ENCODE measurements around the gene OR2V2.

DNA sequence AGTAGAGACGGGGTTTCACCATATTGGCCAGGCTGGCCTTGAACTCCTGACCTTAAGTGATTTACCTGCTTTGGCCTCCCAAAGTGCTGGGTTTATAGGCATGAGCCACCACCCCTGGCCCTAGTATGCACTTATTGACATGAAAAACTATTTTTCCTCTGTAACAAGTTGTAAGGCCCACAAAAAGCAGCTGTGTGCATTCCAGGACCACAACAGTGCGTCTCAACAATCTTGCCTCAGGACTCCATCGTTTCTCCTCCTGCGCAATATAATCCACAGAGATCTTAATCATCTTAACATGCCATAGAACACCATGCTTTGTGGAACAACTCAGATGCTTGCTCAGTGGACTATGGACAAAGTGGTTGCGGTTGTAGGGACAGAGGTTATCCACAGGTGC lies 26.6 kb upstream of the OR2V2 start:
- TF ChIP-seq EZH2phosphoT487 (IDR thresholded peaks at IDR 0.05; ENCODE audit: low read depth) = no peak
- TF ChIP-seq, protein P1, sequence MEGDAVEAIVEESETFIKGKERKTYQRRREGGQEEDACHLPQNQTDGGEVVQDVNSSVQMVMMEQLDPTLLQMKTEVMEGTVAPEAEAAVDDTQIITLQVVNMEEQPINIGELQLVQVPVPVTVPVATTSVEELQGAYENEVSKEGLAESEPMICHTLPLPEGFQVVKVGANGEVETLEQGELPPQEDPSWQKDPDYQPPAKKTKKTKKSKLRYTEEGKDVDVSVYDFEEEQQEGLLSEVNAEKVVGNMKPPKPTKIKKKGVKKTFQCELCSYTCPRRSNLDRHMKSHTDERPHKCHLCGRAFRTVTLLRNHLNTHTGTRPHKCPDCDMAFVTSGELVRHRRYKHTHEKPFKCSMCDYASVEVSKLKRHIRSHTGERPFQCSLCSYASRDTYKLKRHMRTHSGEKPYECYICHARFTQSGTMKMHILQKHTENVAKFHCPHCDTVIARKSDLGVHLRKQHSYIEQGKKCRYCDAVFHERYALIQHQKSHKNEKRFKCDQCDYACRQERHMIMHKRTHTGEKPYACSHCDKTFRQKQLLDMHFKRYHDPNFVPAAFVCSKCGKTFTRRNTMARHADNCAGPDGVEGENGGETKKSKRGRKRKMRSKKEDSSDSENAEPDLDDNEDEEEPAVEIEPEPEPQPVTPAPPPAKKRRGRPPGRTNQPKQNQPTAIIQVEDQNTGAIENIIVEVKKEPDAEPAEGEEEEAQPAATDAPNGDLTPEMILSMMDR (IDR thresholded peaks at IDR 0.05; ENCODE audit: low read depth, low read length) = no peak

All from OCI-LY3 (cell line).